ENCODE data around the gene RNF40.

RNF40 gene

GRCh38 chr16:30748634-30749445 is 13.3 kb upstream of the RNF40 start:
- H3K9me3 ChIP-seq (ENCODE audit: control insufficient read depth, insufficient read depth, low read length), result no peaks in the 10 kb centered on the region
- H3K36me3 ChIP-seq (ENCODE audit: insufficient read depth, low read length), result peaks cover 3% of the 10 kb centered on the region; the same call in 1 of the 2 replicates
- peak overlapping the region; percentile 57; the same call in 1 of the 2 replicates for H3K9ac ChIP-seq (ENCODE audit: low read depth, low read length)
- no peaks in the 10 kb centered on the region for H3K4me1 ChIP-seq (ENCODE audit: insufficient read depth, low read length)

GRCh38 chr16:30750201-30750600 is 11.9 kb upstream of the RNF40 start:
- Histone ChIP-seq H3K36me3 (ENCODE audit: insufficient read depth, low read length) (peaks cover 3% of the 10 kb centered on the region; the same call in 1 of the 2 replicates), H3K4me1 (ENCODE audit: insufficient read depth, low read length) (no peaks in the 10 kb centered on the region), H3K9me3 (ENCODE audit: control insufficient read depth, insufficient read depth, low read length) (no peaks in the 10 kb centered on the region), H3K9ac (ENCODE audit: low read depth, low read length) (no peak overlapping the region)

- Histone ChIP-seq H3K9me3 (ENCODE audit: control insufficient read depth, insufficient read depth, low read length) (no peaks in the 10 kb centered on the region), H3K36me3 (ENCODE audit: insufficient read depth, low read length) (0 out of 2 replicates have a peak, but pooled peaks cover 3% of the 10 kb centered on the region), H3K4me1 (ENCODE audit: insufficient read depth, low read length) (no peaks in the 10 kb centered on the region), H3K9ac (ENCODE audit: low read depth, low read length) (no peak overlapping the region)
Measured at GRCh38 chr16:30750876-30751465, 11.2 kb upstream of the RNF40 start.

GRCh38 chr16:30753596-30753995 is 8.5 kb upstream of the RNF40 start:
- Histone ChIP-seq H3K36me3 (ENCODE audit: insufficient read depth, low read length) (0 out of 2 replicates have a peak, but pooled peaks cover 3% of the 10 kb centered on the region), H3K9me3 (ENCODE audit: control insufficient read depth, insufficient read depth, low read length) (no peaks in the 10 kb centered on the region), H3K4me1 (ENCODE audit: insufficient read depth, low read length) (no peaks in the 10 kb centered on the region), H3K9ac (ENCODE audit: low read depth, low read length) (no peak overlapping the region)

GRCh38 chr16:30755955-30756780 is 6.0 kb upstream of the RNF40 start:
- no peaks in the 10 kb centered on the region for H3K36me3 ChIP-seq (ENCODE audit: insufficient read depth, low read length)
- no peaks in the 10 kb centered on the region for H3K4me1 ChIP-seq (ENCODE audit: insufficient read depth, low read length)
- no peaks in the 10 kb centered on the region for H3K9me3 ChIP-seq (ENCODE audit: control insufficient read depth, insufficient read depth, low read length)
- H3K9ac ChIP-seq (ENCODE audit: low read depth, low read length), result no peak overlapping the region

- H3K4me1 ChIP-seq (ENCODE audit: insufficient read depth, low read length), result no peaks in the 10 kb centered on the region
- H3K9ac ChIP-seq (ENCODE audit: low read depth, low read length), result no peak overlapping the region
- no peaks in the 10 kb centered on the region for H3K36me3 ChIP-seq (ENCODE audit: insufficient read depth, low read length)
- H3K9me3 ChIP-seq (ENCODE audit: control insufficient read depth, insufficient read depth, low read length), result no peaks in the 10 kb centered on the region
Measured at GRCh38 chr16:30756781-30757100, 5.4 kb upstream of the RNF40 start.

- Histone ChIP-seq H3K36me3 (ENCODE audit: insufficient read depth, low read length) (no peaks in the 10 kb centered on the region), H3K9me3 (ENCODE audit: control insufficient read depth, insufficient read depth, low read length) (no peaks in the 10 kb centered on the region), H3K4me1 (ENCODE audit: insufficient read depth, low read length) (no peaks in the 10 kb centered on the region), H3K9ac (ENCODE audit: low read depth, low read length) (no peak overlapping the region)
Measured at GRCh38 chr16:30757316-30757715, 4.8 kb upstream of the RNF40 start.

GRCh38 chr16:30758988-30759491 is 3.1 kb upstream of the RNF40 start:
- Histone ChIP-seq H3K9ac (ENCODE audit: low read depth, low read length) (no peak overlapping the region), H3K9me3 (ENCODE audit: control insufficient read depth, insufficient read depth, low read length) (no peaks in the 10 kb centered on the region), H3K4me1 (ENCODE audit: insufficient read depth, low read length) (peaks cover 8% of the 10 kb centered on the region; the same call in 1 of the 2 replicates), H3K36me3 (ENCODE audit: insufficient read depth, low read length) (peaks cover 6% of the 10 kb centered on the region; the same call in 1 of the 2 replicates)

GRCh38 chr16:30760001-30760559 is 2.0 kb upstream of the RNF40 start:
- H3K9ac ChIP-seq (ENCODE audit: low read depth, low read length), result no peak overlapping the region
- no peaks in the 10 kb centered on the region for H3K9me3 ChIP-seq (ENCODE audit: control insufficient read depth, insufficient read depth, low read length)
- H3K4me1 ChIP-seq (ENCODE audit: insufficient read depth, low read length), result peaks cover 8% of the 10 kb centered on the region; the same call in 1 of the 2 replicates
- peaks cover 10% of the 10 kb centered on the region; the same call in 1 of the 2 replicates for H3K36me3 ChIP-seq (ENCODE audit: insufficient read depth, low read length)

- Histone ChIP-seq H3K4me1 (ENCODE audit: insufficient read depth, low read length) (peaks cover 8% of the 10 kb centered on the region; the same call in 1 of the 2 replicates), H3K36me3 (ENCODE audit: insufficient read depth, low read length) (peaks cover 13% of the 10 kb centered on the region; the same call in 1 of the 2 replicates), H3K9me3 (ENCODE audit: control insufficient read depth, insufficient read depth, low read length) (no peaks in the 10 kb centered on the region), H3K9ac (ENCODE audit: low read depth, low read length) (peak overlapping the region; percentile 89; the same call in 1 of the 2 replicates)
Measured at GRCh38 chr16:30760577-30761426, 1.3 kb upstream of the RNF40 start.

GRCh38 chr16:30761427-30761927 is 645 bp upstream of the RNF40 start:
- Histone ChIP-seq H3K36me3 (ENCODE audit: insufficient read depth, low read length) (peaks cover 19% of the 10 kb centered on the region; the same call in 1 of the 2 replicates), H3K9me3 (ENCODE audit: control insufficient read depth, insufficient read depth, low read length) (no peaks in the 10 kb centered on the region), H3K4me1 (ENCODE audit: insufficient read depth, low read length) (peaks cover 8% of the 10 kb centered on the region; the same call in 1 of the 2 replicates), H3K9ac (ENCODE audit: low read depth, low read length) (peak overlapping the region; percentile 89; the same call in 1 of the 2 replicates)

- peaks cover 30% of the 10 kb centered on the region for H3K36me3 ChIP-seq (ENCODE audit: insufficient read depth, low read length)
- H3K9ac ChIP-seq (ENCODE audit: low read depth, low read length), result peak overlapping the region; percentile 89
Measured at GRCh38 chr16:30762991-30763725, 1.0 kb downstream of the RNF40 start.

More at GRCh38 chr16:30762991-30763725, 1.0 kb downstream of the RNF40 start:
- Histone ChIP-seq H3K4me1 (ENCODE audit: insufficient read depth, low read length) (peaks cover 8% of the 10 kb centered on the region; the same call in 1 of the 2 replicates), H3K9me3 (ENCODE audit: control insufficient read depth, insufficient read depth, low read length) (no peaks in the 10 kb centered on the region)
